Uterus (tissue), 4 donors: ENCODE measurements around the gene LCP2. TPM values are rescaled to one million over a fixed set of nuclear protein-coding genes. Genes with fewer than 3 reads are reported as not detected.

ENCODE experiments used
- DNase-seq, 2 donors: peaks; one replicate each; pipeline ENCODE4 v3.0.0-alpha.2; 2019 to 2020
- H3K27ac ChIP-seq, 2 donors: fragments of 200-600 bp; sonication (generic); 1 replicate in 1 of 2; 2 replicates in 1 of 2; pipeline ENCODE4 v1.5.1; 2016 to 2018
- H3K27me3 ChIP-seq, 2 donors: fragments of 200-600 bp; sonication (generic); one replicate each; pipeline ENCODE4 v1.5.1; 2018 to 2019; ENCODE audit warnings: control low read depth in 1 of 2
- H3K36me3 ChIP-seq, 2 donors: fragments of 200-600 bp; sonication (generic); one replicate each; pipeline ENCODE4 v1.5.1; 2019; ENCODE audit warnings: control low read depth in 1 of 2
- H3K4me1 ChIP-seq, 2 donors: fragments of 200-600 bp; sonication (generic); one replicate each; pipeline ENCODE4 v1.5.1; 2018 to 2019; ENCODE audit warnings: control low read depth in 1 of 2
- H3K4me3 ChIP-seq, 2 donors: fragments of 200-600 bp; sonication (generic); 1 replicate in 1 of 2; 2 replicates in 1 of 2; pipeline ENCODE4 v1.5.1; 2018 to 2019; ENCODE audit warnings: mild to moderate bottlenecking in 1 of 2
- H3K9me3 ChIP-seq, 2 donors: fragments of 200-600 bp; sonication (generic); one replicate each; pipeline ENCODE4 v1.5.1; 2019; ENCODE audit warnings: control low read depth in 1 of 2
- POLR2A ChIP-seq, 2 donors: fragments of 450-650 bp; IDR thresholded peaks; one replicate each; pipeline ENCODE4 v1.6.1; 2016; ENCODE audit warnings: antibody characterized with exemption in 2 of 2, mild to moderate bottlenecking in 1 of 2, moderate library complexity in 1 of 2
- intact Hi-C: fragments of 100-400 bp; cut with DNase I; formaldehyde crosslinking; loops from one replicate; pipeline ENCODE4 v1.15.1; 2023; ENCODE audit warnings: low total_unique reads
- total RNA-seq, 4 donors: library from RNA; depleted of rRNA in 3 of 4; stranded (reverse); fragments of >200 nt in 3 of 4; gene quantifications; one replicate each; pipeline versions ENCODE4 v1.1.0 to v1.2.4, GENCODE V29; 2014 to 2023
- TF ChIP-seq, protein P1 (sequence below), 4 experiments: fragments of 200-600 bp in 2 of 4; fragments of 450-650 bp in 2 of 4; sonication (generic) in 2 of 4; IDR thresholded peaks; one replicate each; pipeline ENCODE4 v1.5.1; 2016 to 2019; ENCODE audit warnings: antibody characterized with exemption in 4 of 4, mild to moderate bottlenecking in 2 of 4, moderate library complexity in 1 of 4
- donor health status: DM: yes; HTN: yes; CAD: no.

LCP2 gene
- total RNA-seq, 4 donors from 2014 or later = 1.3 to 19.1 (median 11.2) TPM

DNA sequence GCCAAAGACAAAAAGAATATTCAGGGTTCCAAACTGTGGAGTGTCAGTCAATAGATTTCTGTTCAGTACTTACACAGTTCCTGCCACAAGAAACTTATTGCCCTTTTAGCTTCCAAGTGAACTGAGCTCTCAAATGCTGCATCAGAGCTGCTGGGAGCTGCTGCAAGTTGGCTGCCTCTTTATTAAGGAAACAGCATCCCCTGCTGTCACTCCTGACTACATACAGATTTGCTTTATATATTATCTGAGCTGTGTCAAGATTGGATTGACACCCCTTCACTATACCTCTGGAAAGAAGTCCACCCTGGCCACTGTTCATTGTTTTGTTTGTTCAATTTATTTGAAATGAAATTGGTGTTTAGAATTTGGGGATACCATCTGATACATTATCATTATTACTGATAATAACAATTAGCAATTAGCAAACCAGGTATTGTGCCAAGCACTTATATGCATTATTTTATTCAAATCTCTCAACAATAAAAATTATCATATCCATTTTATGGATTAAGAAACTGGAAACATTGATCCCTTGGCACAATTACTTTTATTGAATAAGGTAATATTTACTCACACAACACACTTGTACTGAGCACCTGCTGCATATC, 81.2 kb downstream of the LCP2 start:
- TF ChIP-seq, protein P1, sequence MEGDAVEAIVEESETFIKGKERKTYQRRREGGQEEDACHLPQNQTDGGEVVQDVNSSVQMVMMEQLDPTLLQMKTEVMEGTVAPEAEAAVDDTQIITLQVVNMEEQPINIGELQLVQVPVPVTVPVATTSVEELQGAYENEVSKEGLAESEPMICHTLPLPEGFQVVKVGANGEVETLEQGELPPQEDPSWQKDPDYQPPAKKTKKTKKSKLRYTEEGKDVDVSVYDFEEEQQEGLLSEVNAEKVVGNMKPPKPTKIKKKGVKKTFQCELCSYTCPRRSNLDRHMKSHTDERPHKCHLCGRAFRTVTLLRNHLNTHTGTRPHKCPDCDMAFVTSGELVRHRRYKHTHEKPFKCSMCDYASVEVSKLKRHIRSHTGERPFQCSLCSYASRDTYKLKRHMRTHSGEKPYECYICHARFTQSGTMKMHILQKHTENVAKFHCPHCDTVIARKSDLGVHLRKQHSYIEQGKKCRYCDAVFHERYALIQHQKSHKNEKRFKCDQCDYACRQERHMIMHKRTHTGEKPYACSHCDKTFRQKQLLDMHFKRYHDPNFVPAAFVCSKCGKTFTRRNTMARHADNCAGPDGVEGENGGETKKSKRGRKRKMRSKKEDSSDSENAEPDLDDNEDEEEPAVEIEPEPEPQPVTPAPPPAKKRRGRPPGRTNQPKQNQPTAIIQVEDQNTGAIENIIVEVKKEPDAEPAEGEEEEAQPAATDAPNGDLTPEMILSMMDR (IDR thresholded peaks at IDR 0.05) = no peak
- no peak for TF ChIP-seq POLR2A (IDR thresholded peaks at IDR 0.05)
- H3K4me3 ChIP-seq = no peak overlapping the region
- intact Hi-C loops = no loop called here
- H3K9me3 ChIP-seq = no peaks in the 10 kb centered on the region
- H3K27me3 ChIP-seq = no peaks in the 10 kb centered on the region
- H3K4me1 ChIP-seq = no peaks in the 10 kb centered on the region
- DNase-seq = no peak
- no peaks in the 10 kb centered on the region for H3K36me3 ChIP-seq
- H3K27ac ChIP-seq = no peak overlapping the region

DNA sequence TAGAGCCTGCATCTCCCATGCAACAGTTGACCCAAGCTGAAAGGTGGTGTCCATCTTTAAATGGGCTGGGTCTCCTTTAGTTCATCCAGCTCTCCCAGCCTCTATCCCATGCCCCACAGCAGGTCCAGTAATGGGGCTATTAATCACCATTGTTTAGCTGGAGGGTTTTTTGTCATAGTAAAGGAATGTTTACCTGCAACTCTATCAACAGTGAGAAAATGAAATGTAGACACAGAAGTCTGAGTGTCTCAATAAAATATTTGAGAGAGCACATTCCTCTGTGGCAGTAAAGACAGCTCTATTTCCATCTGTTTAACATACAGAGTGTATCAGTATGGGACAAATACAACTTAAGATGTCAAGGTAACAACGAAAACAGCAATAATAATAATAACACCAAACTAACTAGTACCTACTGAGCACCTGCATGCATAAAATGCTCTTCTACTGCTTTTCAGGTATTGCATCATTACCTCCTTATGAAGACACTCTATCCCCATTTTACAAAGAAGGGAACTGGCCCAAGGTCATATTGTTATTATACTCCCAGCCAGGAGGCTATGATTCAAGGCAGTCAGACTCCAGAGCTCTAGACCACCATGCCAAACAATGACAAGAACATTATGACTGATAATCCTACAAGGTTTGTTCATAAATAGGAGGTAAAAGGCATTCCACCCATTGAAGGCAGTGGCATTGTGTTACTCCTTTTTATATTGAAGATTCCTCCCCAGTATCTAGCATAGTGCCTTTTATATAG, 85.8 kb downstream of the LCP2 start:
- intact Hi-C loops = no loop called here
- Histone ChIP-seq H3K4me3 (no peak overlapping the region), H3K9me3 (no peaks in the 10 kb centered on the region), H3K36me3 (no peaks in the 10 kb centered on the region), H3K27me3 (no peaks in the 10 kb centered on the region), H3K27ac (no peak overlapping the region), H3K4me1 (no peaks in the 10 kb centered on the region)
- DNase-seq = no peak
- TF ChIP-seq POLR2A (IDR thresholded peaks at IDR 0.05) = no peak
- TF ChIP-seq, protein P1 (IDR thresholded peaks at IDR 0.05) = no peak

DNA sequence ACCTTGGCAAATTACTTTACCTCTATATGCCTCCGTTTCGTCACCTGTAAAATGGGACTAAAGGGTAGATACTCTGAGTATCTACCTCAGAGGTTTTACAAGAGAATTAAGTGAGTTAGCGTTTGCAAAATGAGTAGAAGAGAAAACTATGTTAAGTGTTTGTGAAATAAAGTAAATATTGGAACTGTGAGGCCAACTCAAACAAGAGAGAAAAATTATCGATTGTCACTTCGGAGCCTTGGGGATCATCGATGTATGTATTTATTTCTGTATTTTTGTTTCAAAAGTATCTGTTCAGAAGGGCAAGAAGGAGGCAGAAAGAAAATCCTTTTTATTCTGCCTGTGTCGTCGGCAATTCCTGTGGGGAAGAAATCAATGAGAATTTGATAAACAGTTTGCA, 90.6 kb downstream of the LCP2 start:
- Histone ChIP-seq H3K27me3 (no peaks in the 10 kb centered on the region), H3K4me3 (no peak overlapping the region), H3K36me3 (no peaks in the 10 kb centered on the region), H3K4me1 (no peaks in the 10 kb centered on the region), H3K27ac (no peak overlapping the region), H3K9me3 (no peaks in the 10 kb centered on the region)
- DNase-seq = no peak
- intact Hi-C loops = no loop called here
- TF ChIP-seq, protein P1 (IDR thresholded peaks at IDR 0.05) = no peak
- no peak for TF ChIP-seq POLR2A (IDR thresholded peaks at IDR 0.05)

DNA sequence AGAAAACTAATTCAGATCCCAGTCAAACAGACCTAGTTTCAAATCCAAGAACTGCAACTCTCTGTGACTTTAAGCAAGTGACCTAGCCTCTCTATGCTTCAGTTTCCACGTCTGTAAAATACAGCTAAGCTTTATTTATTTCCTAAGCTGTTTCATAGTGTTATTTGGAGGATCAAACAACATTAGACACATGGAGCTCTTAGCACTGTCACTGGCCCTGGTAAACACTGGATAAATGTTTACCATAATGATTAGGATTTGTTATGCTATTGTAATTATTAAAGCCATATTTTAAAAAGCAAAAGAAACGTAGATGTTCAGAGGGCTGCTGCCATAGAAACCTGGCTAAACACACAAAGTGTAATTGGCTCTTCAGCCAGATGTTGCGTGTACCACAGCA, 91.4 kb downstream of the LCP2 start:
- TF ChIP-seq, protein P1 (IDR thresholded peaks at IDR 0.05) = no peak
- TF ChIP-seq POLR2A (IDR thresholded peaks at IDR 0.05) = no peak
- no peaks in the 10 kb centered on the region for H3K36me3 ChIP-seq
- no peak for DNase-seq
- no peak overlapping the region for H3K27ac ChIP-seq
- no peaks in the 10 kb centered on the region for H3K27me3 ChIP-seq
- H3K9me3 ChIP-seq = no peaks in the 10 kb centered on the region
- no peaks in the 10 kb centered on the region for H3K4me1 ChIP-seq
- no peak overlapping the region for H3K4me3 ChIP-seq
- intact Hi-C loops = no loop called here

DNA sequence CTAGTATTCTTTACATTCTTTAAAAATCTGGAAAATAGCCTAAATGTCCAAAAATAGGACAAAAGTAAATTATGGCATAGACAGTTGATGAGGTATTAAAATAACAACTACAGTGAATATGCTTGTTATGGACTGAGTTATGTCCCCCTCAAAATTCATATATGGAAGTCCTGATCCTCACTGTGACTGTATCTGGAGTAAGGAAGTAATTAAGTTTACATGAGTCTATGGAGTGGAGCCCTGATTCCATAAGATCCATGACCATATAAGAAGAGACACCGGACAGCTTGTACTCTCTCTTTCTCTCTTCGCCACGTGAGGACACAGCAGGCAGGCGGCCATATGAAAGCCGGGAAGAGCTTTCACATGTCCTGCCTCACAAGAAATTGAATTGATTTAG, 93.4 kb downstream of the LCP2 start:
- H3K9me3 ChIP-seq = no peaks in the 10 kb centered on the region
- TF ChIP-seq, protein P1 (IDR thresholded peaks at IDR 0.05) = no peak
- no peak for TF ChIP-seq POLR2A (IDR thresholded peaks at IDR 0.05)
- no peak overlapping the region for H3K27ac ChIP-seq
- intact Hi-C loops = no loop called here
- H3K36me3 ChIP-seq = no peaks in the 10 kb centered on the region
- no peaks in the 10 kb centered on the region for H3K27me3 ChIP-seq
- no peak overlapping the region for H3K4me3 ChIP-seq
- no peak for DNase-seq
- H3K4me1 ChIP-seq = no peaks in the 10 kb centered on the region
